Glomerular endothelial cell (primary cell): ENCODE measurements around the gene TMEM240. TPM values are rescaled to one million over a fixed set of nuclear protein-coding genes. Genes with fewer than 3 reads are reported as not detected.
"Not testable (repeated sequence)": the region's sequence is repeated elsewhere in the genome, so short reads cannot be mapped to it uniquely, and the experiment has no call there.

Experiments used
- DNase-seq: peaks from one replicate; pipeline ENCODE4 v3.0.0-alpha.2; 2011; ENCODE audit warnings: low read depth, low spot score; ENCODE audit errors: extremely low read depth
- total RNA-seq: library from RNA; depleted of rRNA; stranded (reverse); fragments of >200 nt; gene quantifications from 2 replicates; pipeline ENCODE4 v1.2.3, GENCODE V29; 2015

Gene TMEM240
- total RNA-seq, 1 donor from 2014 or later = 3.4 TPM

DNA sequence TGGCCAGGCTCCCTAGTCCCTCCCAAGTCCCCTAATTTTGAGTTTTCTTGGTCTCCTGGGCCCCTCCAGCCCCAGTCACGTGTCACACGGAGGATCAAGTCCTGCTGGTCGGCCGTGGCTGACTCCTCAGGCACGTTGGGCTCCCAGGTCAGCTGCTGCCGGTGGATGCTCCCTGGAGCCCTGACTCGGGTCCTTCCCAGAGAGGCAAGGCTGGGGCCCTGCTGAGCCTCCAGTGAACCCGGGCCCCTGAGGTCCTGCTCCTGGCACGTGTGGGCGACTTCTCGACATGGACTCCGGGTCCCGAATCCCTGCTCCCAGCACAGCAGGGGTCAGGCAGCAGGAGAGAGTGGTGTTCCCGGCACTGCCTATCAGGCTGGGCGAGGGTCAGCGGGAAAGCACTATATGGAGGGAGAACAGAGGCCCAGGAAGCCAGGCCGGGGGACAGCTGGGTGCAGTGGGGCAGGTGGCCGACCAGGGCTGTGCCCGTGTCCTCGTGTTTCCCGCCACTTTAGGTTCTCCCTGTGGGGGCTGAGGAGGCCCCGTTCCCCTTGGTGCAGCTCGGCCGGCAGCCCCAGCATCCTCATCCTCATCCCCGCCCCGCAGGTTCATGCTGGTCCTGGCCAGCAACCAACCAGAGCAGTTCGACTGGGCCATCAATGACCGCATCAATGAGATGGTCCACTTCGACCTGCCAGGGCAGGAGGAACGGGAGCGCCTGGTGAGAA lies 13.2 kb downstream of the TMEM240 start:
- DNase-seq = no peak

DNA sequence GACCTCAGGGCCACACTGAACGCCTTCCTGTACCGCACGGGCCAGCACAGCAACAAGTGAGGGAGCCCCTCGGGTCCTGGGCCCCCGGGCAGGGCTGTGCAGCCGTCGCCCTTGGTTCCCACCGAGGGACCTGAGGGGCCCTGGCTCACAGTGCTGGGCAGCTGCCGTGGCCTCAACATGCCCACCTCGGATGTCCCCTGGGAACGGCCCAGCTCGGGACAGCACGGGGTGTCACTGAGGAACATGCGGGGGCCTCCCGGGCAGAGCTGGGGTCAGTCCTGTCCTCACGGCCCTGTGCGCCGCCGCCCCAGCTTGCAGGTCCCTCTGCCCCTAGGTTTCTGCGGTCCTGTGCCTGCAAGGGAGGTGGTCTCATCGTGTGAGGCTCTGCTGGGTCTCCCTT lies 13.9 kb downstream of the TMEM240 start:
- not testable (repeated sequence) for DNase-seq

DNA sequence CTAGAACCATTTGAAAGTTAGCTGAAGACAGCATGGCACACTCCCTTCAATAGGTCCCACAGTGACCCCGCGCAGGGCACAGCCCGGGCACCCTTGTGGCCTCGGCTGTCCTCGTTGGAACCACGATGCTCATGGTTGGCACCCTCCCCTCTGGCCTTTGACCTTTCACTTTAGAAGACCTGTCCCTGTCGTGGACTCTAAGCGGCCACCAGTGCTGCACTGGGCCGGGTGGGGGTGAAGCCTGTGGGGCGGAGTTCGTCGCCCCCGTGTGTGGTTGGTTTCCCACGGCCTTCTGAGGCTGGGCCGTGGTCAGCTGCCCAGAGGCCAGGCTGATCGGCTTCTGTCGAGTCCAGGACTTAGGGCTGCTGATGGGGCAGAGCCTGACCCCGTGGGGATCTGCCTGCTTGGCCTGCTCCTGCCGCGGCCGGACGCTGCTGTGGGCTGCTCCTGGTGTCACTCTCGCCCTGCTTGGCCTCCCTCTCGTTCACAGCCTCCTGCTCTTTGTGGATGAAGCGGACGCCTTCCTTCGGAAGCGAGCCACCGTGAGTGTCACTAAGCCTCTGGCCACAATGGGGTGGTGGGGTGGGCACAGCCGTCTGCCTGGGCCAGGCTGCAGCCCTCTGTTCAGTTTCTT lies 15.6 kb downstream of the TMEM240 start:
- not testable (repeated sequence) for DNase-seq

DNA sequence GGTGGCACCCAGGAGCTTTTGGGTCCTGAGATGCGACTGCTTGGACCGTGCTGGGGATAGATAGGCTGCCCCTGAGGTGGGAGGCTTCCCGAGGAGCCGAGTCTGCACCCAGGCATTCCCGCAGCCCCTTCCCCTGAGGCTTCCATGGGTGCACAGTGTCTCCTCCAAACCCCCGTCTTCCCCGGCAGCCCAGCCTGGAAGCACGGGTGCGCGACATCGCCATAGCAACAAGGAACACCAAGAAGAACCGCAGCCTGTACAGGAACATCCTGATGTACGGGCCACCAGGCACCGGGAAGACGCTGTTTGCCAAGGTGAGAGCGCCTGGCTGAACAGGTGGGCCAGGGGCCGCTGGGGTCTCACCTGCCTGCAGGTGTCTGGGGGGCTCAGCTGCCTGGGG lies 16.8 kb downstream of the TMEM240 start:
- not testable (repeated sequence) for DNase-seq

DNA sequence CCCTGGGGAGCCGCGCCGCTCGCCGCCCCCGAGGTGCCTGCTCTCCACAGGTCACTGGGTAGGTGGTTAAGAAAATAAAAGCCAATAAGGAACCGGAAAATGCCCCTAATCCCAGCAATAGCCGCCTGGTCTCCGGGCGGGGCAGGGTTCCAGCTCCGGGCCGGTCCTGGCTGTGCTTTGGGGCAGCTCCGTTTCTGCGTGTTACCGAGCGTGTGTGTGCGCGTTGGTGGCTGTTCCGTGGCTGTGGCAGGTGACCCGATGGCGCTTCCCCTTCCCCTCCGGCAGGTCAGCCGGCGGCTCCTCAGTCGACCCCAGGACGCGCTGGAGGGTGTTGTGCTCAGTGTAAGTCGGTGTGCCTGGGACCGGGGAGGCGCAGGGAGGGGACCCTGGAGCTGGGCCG lies 17.2 kb downstream of the TMEM240 start:
- DNase-seq = not testable (repeated sequence)

DNA sequence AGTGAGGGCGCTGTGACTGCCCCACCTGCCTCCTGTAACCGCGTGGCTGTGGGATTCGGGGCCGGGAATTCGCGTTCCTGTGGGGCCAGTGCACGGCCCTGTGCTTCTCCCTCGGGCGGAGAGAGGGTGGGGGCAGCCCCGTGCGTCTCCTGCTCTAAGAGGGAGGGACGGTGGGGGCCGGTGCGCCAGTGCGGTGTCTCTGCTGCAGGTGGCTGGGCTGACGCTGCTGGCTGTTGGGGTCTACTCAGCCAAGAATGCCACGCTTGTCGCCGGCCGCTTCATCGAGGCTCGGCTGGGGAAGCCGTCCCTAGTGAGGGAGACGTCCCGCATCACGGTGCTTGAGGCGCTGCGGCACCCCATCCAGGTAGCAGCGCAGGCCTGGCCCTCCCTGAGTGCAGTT lies 17.9 kb downstream of the TMEM240 start:
- DNase-seq = not testable (repeated sequence)

DNA sequence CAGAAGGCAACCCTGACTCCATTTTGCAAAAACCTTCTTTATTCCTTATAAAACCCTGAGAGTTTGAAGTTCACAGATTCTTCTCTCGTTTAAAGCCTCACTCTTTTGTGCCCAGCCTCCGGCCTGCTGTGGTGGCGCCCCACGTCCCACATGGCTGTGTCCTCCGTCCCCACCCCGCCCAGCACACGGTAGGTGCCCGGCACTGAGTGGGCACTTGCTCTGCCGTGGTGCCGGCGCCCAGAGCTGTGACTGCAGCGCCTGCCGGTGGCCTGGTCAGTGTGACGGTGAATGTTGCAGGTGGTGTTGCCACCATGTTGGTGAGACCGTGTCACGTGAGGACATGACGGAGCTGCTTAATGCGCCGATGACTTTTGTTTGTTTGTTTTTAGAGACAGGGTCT lies 19.1 kb downstream of the TMEM240 start:
- no peak for DNase-seq

DNA sequence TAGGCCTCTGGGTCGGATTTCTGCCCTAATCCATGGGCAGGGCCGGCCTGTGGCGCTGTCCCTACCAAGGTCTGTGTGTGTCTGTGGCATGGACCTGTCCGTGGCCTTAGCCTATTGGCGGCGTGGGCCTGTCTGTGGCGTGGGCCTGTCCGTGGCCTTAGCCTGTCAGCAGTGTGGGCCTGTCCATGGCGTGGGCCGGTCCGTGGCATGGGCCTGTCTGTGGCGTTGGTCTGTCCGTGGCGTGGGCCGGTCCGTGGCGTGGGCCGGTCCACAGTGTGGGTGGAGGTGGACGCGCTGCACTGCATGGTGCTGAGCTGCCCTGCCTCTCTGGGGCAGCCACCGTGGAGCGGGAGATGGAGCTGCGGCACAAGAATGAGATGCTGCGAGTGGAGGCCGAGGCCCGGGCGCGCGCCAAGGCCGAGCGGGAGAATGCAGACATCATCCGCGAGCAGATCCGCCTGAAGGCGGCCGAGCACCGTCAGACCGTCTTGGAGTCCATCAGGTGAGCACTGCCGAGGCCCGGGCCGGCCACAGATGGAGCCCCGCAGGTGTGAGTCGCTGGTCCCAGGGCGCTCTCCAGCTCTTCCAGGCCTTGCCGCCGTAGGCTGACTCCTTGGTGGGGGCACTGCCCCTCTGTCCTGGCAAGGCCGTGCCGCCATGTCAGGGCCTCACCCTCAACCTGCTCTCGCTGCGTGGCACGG lies 20.5 kb downstream of the TMEM240 start:
- DNase-seq = not testable (repeated sequence)

DNA sequence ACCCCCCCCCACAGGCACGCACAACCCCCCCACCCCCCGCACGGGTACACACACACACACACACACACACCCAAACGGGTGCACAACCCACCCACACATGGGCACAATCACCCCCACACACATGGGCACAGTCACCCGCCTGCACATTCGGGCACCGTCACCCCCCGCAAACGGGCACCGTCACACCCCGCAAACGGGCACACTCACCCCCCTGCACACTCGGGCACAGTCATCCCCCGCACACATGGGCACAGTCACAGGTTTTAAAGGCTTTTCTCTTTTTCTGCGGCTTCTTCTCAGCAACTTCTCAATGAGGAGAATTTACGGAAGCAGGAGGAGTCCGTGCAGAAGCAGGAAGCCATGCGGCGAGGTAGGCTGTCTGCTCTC lies 21.8 kb downstream of the TMEM240 start:
- not testable (repeated sequence) for DNase-seq

DNA sequence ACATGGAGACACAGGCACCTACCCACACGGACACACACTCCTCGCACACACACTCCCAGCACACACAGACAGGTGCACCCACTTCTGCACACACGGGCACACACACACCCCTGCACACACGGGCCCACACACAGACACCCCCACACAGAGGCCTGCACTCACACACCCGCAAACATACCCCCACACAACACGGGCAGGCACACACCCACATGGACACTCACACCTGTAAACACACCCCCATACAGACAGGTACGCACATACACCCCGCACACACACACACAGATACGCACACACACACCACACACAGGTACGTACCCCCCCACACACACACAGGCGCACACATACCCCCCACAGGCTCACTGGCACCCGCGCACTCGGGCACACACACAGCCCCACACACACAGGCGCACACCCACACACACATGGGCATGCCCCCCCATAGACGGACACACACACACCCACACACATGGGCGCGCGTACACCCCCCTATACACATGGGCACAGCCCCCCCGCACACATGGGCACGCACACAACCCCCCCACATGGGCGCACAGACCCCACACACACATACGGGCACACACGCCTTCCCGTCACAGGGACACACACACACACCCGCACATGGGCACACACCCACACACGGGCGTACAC lies 22.3 kb downstream of the TMEM240 start:
- no peak for DNase-seq

DNA sequence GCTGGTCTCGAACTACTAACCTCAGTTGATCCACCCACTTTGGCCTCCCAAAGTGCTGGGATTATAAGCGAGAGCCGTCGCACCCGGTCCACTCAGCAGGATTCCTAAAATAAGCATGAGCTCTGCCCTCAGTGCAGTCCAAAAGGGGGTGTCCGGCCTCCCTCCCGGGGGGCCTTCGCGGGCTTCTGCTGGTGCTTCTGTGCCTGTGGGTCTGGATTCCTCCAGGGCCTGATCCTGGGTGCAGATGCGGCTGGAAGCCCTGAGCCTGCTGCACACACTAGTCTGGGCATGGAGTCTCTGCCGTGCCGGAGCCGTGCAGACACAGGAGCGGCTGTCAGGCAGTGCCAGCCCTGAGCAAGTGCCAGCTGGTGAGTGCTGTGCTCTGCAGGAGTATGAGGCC lies 23.5 kb downstream of the TMEM240 start:
- DNase-seq = not testable (repeated sequence)

DNA sequence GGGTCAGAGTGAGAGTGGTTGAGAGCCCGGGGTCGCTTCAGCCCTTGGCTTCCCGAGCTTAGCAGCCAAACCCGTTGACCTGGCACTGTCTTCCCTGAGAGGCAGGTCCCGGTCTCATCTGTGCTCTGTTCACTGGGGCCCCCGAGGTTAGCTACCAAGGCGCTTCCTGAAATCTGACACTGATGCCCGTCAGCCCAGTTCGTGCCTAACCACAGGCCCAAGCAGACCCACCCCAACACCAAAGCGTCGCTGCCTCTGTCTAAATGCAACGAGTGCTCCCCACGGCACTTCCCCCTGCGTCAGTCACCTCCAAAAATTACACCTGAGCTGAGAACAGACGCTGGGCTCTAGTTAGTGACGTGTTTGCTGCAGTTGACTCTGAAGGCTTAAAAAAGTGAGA lies 26.0 kb downstream of the TMEM240 start:
- DNase-seq = not testable (repeated sequence)

DNA sequence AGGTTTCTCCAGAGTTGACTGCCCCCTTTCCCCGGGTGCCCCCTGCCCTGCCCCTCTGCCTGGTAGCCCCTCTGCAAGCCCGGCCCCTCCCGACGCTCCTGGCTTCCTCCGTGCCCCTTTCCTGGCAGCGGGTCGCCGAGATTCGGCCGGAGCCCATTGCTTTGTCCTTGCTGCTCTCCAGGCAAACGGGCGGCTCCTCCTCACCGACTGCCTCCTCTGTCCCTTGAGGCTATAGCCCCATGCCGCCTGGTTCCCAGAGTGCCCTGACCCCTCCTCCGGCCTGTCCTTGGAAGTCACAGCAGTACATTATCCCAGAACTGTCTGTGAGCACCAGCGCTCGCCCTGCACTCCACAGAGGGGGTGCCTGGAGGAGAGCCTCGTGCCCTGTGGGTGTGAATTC lies 26.7 kb downstream of the TMEM240 start:
- DNase-seq = not testable (repeated sequence)

DNA sequence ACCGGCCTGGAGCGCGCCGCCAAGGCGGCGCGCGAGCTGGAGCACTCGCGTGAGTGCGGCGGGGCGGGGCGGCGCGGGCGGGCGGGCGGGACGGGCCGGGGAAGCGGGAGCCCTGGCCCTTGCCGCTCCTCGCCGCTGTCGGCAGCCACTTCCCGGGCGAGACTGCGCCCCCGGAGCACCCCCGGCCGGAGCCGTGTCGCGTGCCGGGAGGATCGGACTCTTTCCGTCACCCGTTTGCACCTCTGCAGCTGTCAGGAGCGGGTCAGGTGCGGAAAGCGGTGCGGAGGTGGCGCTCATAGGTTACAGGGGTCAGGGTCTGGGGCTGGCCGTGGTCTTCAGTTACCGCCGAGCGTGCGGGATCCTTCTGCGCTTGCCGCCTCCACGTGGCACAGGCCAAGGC lies 28.0 kb downstream of the TMEM240 start:
- not testable (repeated sequence) for DNase-seq

DNA sequence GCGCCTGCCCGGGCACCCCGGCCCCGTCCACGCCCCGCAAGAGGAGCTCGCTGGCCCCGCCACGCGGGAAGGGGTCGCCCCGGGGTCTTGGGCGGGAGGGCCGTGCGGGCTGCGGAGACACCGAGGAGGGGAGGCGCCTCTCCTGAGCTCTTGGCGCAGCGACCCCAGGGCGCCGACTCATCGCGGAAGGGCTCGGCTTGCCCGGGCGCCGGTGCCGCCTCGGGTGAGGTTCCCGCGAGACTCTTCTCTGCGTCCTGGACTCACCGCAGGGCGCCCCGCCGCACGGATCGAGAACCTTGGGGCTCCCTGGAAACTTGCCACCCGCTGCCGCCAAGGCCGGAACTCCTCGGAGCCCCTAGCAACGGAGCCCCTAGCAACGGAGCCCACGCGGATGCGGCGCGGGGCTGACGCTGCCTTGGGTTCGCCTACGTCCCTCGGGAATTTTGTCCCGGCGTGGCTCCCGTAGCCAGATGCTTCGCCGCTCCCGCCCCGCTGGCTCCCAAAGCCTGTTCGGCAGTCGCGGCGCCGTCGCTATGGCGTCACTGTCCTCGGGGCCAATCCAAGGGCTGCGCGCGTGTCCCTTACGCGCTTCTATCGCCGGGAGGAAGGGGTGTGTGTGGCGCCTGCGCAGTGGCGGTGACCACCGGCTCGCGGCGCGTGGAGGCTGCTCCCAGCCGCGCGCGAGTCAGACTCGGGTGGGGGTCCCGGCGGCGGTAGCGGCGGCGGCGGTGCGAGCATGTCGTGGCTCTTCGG lies 28.7 kb downstream of the TMEM240 start, which contains the start of gene ATAD3A:
Gene ATAD3A (plus strand): TSS at position 630 of the 753 bp plus-strand sequence. CDS start 107 bp downstream, at position 737.
- DNase-seq = peak; percentile 73

DNA sequence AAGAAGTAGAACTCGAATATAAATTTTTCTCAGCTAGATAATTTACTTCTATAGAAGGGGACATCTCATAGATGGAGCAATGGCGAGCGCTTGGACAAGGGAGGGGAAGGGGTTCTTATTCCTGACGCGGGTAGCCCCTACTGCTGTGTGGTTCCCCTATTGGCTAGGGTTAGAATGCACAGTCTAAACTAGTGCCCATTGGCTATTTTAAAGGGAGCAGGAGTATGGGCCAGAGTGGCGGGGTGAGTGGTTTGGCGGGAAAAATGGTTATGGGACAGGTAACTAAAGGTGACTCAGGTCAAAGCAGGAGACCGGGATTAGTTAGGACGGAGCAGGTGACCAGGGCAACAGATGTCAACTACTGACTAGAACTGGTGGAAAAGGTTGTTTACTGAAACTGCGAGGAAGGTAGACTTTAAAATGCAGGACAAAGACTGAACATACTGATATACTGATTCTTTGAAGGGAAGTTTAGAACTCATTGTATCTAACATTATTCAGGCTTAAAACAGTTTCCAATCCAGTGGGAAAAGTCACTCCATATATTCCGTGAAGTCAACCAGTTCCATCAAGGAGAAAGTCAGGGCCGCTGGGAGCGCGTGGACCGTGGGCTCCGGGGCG lies 29.4 kb downstream of the TMEM240 start:
- DNase-seq = no peak

DNA sequence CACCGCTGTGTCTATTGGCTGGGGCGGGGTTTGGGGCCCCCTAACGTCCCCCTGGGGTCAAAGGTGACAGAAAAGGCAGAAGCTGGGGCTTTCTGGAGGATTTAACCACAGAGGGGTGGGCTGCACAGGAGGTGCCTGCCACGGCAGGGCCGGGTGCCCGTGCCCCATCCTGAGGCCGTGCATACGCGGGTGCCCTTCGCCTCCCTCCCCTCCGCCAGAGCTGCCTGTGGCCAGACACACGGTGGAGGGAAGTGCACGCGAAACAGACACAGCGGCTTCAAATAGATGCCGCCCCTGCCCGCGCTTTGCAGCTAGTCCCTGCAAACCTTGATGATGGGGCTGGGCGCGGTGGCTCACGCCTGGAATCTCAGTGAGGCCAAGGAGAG lies 31.0 kb downstream of the TMEM240 start:
- not testable (repeated sequence) for DNase-seq

DNA sequence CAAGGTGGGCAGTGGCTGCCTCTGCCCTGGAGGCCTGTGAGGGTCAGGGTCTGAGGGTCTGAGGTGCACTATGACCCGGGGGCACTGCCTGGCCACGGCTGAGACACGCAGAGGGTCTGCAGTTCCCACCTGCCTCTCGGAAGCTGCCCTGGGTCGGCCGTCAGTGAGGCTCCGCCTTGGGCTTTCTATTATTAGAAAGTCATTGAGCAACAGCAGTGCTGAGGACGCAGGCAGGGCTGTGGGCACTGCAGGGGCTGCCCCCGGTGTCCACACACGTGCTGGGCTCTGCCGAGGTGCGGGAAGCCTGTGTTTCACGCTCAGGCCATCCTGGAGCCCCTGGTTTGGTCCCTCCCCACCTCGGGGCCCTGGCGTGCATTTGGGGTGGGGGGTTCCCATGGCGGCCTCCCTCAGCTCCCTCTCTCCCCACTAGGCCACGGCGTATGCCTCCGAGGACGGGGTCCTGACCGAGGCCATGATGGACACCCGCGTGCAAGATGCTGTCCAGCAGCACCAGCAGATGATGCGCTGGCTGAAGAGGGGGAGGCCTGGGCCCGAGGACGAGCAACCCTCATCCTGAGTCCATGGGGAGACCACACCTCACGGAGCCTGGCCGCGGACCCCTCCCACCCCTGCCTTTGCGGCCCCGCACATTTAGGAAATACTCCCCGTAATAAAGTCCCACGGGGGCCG lies 31.5 kb downstream of the TMEM240 start:
- not testable (repeated sequence) for DNase-seq

DNA sequence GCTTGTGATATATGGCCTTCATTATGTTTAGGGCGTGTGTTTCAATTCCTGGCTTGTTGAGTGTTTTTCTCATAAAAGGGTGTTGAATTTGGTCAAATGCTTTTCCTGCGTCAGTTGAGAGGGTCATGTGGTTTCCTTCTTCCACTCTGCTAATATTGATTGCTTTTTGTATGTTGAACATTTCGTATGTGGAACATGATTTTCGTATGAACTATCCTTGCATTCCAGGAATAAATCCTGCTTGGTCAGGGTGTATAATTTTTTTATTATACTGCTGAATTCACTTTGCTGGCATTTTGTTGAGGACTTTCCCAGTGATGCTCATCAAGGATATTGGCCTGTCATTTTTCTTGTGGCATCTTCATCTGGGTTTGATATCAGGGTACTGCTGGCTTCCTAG lies 33.1 kb downstream of the TMEM240 start:
- DNase-seq = no peak
